Measurements from ENCODE around the gene SPG7. TPM values are rescaled to one million over a fixed set of nuclear protein-coding genes. Genes with fewer than 3 reads are reported as not detected.

SPG7 gene
- total and polyA plus RNA-seq, 2 experiments from 2014 or later: 108 to 222 TPM

GRCh38 chr16:89561142-89561883 is 53.1 kb downstream of the SPG7 start:
- Histone ChIP-seq H3K27ac (peak overlapping the region; percentile 92), H3K4me2 (peak overlapping the region; percentile 95), H3K36me3 (replicated peaks; ENCODE audit: insufficient read depth, low read depth) (no peaks in the 10 kb centered on the region), H3K27me3 (no peaks in the 10 kb centered on the region), H3K4me3 (peak overlapping the region; percentile 59), H2AFZ (no peak overlapping the region), H3K9me3 (ENCODE audit: low read depth) (no peaks in the 10 kb centered on the region), H3K9me2 (replicated peaks; ENCODE audit: insufficient read depth) (no peaks in the 10 kb centered on the region), H3K79me2 (peaks cover 27% of the 10 kb centered on the region), H3K4me1 (ENCODE audit: insufficient read depth) (peaks cover 43% of the 10 kb centered on the region), H4K20me1 (ENCODE audit: insufficient read depth, poor library complexity, severe bottlenecking) (peaks cover 47% of the 10 kb centered on the region)
- TF ChIP-seq, protein P1, sequence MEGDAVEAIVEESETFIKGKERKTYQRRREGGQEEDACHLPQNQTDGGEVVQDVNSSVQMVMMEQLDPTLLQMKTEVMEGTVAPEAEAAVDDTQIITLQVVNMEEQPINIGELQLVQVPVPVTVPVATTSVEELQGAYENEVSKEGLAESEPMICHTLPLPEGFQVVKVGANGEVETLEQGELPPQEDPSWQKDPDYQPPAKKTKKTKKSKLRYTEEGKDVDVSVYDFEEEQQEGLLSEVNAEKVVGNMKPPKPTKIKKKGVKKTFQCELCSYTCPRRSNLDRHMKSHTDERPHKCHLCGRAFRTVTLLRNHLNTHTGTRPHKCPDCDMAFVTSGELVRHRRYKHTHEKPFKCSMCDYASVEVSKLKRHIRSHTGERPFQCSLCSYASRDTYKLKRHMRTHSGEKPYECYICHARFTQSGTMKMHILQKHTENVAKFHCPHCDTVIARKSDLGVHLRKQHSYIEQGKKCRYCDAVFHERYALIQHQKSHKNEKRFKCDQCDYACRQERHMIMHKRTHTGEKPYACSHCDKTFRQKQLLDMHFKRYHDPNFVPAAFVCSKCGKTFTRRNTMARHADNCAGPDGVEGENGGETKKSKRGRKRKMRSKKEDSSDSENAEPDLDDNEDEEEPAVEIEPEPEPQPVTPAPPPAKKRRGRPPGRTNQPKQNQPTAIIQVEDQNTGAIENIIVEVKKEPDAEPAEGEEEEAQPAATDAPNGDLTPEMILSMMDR (IDR thresholded peaks at IDR 0.05; ENCODE audit: poor library complexity): no peak
- no peak for TF ChIP-seq EZH2 (IDR thresholded peaks at IDR 0.05; ENCODE audit: borderline replicate concordance)
- DNase-seq (ENCODE audit: low spot score): peak; percentile 63
- 4% methylated on average over 56 of the region's 58 CpGs for WGBS (ENCODE audit: low lambda C conversion rate, missing lambda C conversion rate)

DNA sequence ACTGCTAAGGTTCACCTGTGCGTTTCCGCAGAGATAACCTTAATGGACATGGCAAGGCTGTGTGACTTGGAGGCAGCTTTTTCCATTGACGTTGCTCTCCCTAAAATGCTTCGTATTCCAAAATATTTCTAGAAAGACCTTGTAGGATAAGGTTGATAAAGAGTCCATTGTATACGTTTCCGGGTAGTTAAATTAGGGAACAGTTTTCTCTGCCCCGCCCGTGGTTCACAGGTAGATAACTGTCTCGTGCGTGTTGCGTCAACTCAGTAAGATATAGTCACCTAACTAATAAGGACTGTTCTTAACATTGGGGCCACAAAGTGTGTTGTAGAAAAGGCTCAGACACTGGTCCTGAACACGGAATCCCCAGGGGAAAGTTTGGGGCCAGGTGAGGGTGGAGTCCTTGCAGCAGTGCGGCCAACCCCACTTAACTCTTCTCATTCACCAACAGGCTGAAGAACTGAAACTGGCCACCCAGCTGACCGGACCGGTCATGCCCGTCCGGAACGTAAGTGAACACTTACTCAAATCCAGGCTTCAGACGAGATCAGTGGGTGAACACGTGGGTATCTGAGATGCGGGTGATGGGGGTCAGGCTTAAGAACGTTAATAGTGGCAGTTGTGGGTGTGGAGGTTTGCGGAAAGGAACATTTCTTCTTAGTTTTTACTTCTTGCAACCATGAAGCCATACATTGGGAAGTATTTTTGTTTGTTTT is 53.8 kb downstream of the SPG7 start:
- TF ChIP-seq EZH2 (IDR thresholded peaks at IDR 0.05; ENCODE audit: borderline replicate concordance) (no peak), EZH2phosphoT487 (IDR thresholded peaks at IDR 0.05; ENCODE audit: low read depth, severe bottlenecking, unreplicated experiment) (no peak)
- TF ChIP-seq, protein P1 (IDR thresholded peaks at IDR 0.05; ENCODE audit: poor library complexity): no peak
- Histone ChIP-seq H3K4me1 (ENCODE audit: insufficient read depth) (peaks cover 43% of the 10 kb centered on the region), H3K79me2 (peaks cover 27% of the 10 kb centered on the region), H4K20me1 (ENCODE audit: insufficient read depth, poor library complexity, severe bottlenecking) (peaks cover 47% of the 10 kb centered on the region), H3K27ac (peak overlapping the region; percentile 92), H3K4me2 (peak overlapping the region; percentile 95), H3K4me3 (peak overlapping the region; percentile 59), H3K9me3 (ENCODE audit: low read depth) (no peaks in the 10 kb centered on the region), H3K9me2 (replicated peaks; ENCODE audit: insufficient read depth) (no peaks in the 10 kb centered on the region), H2AFZ (no peak overlapping the region), H3K27me3 (no peaks in the 10 kb centered on the region), H3K36me3 (replicated peaks; ENCODE audit: insufficient read depth, low read depth) (no peaks in the 10 kb centered on the region)
- 62% methylated on average over 23 of the region's 23 CpGs for WGBS (ENCODE audit: low lambda C conversion rate, missing lambda C conversion rate)
- DNase-seq (ENCODE audit: low spot score): no peak

DNA sequence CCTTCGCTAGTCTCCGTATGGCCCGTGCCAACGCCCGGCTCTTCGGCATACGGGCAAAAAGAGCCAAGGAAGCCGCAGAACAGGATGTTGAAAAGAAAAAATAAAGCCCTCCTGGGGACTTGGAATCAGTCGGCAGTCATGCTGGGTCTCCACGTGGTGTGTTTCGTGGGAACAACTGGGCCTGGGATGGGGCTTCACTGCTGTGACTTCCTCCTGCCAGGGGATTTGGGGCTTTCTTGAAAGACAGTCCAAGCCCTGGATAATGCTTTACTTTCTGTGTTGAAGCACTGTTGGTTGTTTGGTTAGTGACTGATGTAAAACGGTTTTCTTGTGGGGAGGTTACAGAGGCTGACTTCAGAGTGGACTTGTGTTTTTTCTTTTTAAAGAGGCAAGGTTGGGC is 54.7 kb downstream of the SPG7 start:
- peaks cover 27% of the 10 kb centered on the region for H3K79me2 ChIP-seq
- H3K27ac ChIP-seq: no peak overlapping the region
- H3K9me2 ChIP-seq (replicated peaks; ENCODE audit: insufficient read depth): no peaks in the 10 kb centered on the region
- H3K4me3 ChIP-seq: no peak overlapping the region
- TF ChIP-seq EZH2 (IDR thresholded peaks at IDR 0.05; ENCODE audit: borderline replicate concordance): no peak
- TF ChIP-seq, protein P1 (IDR thresholded peaks at IDR 0.05; ENCODE audit: poor library complexity): no peak
- TF ChIP-seq EZH2phosphoT487 (IDR thresholded peaks at IDR 0.05; ENCODE audit: low read depth, severe bottlenecking, unreplicated experiment): no peak
- peak overlapping the region; percentile 95 for H3K4me2 ChIP-seq
- peaks cover 47% of the 10 kb centered on the region for H4K20me1 ChIP-seq (ENCODE audit: insufficient read depth, poor library complexity, severe bottlenecking)
- peaks cover 43% of the 10 kb centered on the region for H3K4me1 ChIP-seq (ENCODE audit: insufficient read depth)
- no peaks in the 10 kb centered on the region for H3K27me3 ChIP-seq
- WGBS (ENCODE audit: low lambda C conversion rate, missing lambda C conversion rate): 91% methylated on average over 12 of the region's 12 CpGs
- no peaks in the 10 kb centered on the region for H3K36me3 ChIP-seq (replicated peaks; ENCODE audit: insufficient read depth, low read depth)
- H2AFZ ChIP-seq: no peak overlapping the region
- no peak for DNase-seq (ENCODE audit: low spot score)
- no peaks in the 10 kb centered on the region for H3K9me3 ChIP-seq (ENCODE audit: low read depth)

Measured in hepatocyte (in vitro differentiated cells).